AG04450 (cell line): ENCODE results near the gene KRT83. TPM values are rescaled to one million over a fixed set of nuclear protein-coding genes. Genes with fewer than 3 reads are reported as not detected.

Experiments used
- CTCF ChIA-PET: fragments of 300-600, 350-600 bp; formaldehyde crosslinking; extraction: SDS; loops from one replicate; lab custom pipeline; 2022; ENCODE audit warnings: antibody characterized with exemption, inconsistent platforms; lab: Charles Lee
- POLR2A ChIA-PET: fragments of 350-600 bp; formaldehyde crosslinking; extraction: SDS; loops from one replicate; lab custom pipeline; 2021; ENCODE audit warnings: antibody characterized with exemption, inconsistent platforms; lab: Yijun Ruan, JAX
- DNase-seq: peaks from one replicate; pipeline ENCODE4 v3.0.0-alpha.2; 2011; ENCODE audit warnings: low read depth, low spot score
- H3K27ac ChIP-seq: one replicate; pipeline ENCODE4 v1.5.1; 2012; ENCODE audit warnings: low read depth, low read length, control low read depth
- H3K27me3 ChIP-seq: one replicate; pipeline ENCODE4 v1.6.0; 2012; ENCODE audit warnings: low read length; ENCODE audit not compliant: control insufficient read depth, insufficient read depth
- H3K4me3 ChIP-seq: 2 replicates; pipeline ENCODE4 v1.5.1; 2011; ENCODE audit warnings: mild to moderate bottlenecking, low read depth, low read length, control low read depth
- H3K9me3 ChIP-seq: 2 replicates; pipeline ENCODE4 v1.5.1; 2012; ENCODE audit warnings: low read length; ENCODE audit not compliant: control insufficient read depth, insufficient read depth
- CTCF ChIP-seq: IDR thresholded peaks from 2 replicates; pipeline ENCODE4 v1.5.1; 2011; ENCODE audit warnings: low read depth, low read length, control low read depth, inconsistent platforms
- polyA plus RNA-seq: library from polyadenylated mRNA; depleted of rRNA; stranded (reverse); fragments of >200 nt; gene quantifications from 2 replicates; pipeline ENCODE4 v1.2.3, GENCODE V29; 2011

Gene KRT83
- polyA plus RNA-seq, 1 experiment: 0.04 TPM

DNA sequence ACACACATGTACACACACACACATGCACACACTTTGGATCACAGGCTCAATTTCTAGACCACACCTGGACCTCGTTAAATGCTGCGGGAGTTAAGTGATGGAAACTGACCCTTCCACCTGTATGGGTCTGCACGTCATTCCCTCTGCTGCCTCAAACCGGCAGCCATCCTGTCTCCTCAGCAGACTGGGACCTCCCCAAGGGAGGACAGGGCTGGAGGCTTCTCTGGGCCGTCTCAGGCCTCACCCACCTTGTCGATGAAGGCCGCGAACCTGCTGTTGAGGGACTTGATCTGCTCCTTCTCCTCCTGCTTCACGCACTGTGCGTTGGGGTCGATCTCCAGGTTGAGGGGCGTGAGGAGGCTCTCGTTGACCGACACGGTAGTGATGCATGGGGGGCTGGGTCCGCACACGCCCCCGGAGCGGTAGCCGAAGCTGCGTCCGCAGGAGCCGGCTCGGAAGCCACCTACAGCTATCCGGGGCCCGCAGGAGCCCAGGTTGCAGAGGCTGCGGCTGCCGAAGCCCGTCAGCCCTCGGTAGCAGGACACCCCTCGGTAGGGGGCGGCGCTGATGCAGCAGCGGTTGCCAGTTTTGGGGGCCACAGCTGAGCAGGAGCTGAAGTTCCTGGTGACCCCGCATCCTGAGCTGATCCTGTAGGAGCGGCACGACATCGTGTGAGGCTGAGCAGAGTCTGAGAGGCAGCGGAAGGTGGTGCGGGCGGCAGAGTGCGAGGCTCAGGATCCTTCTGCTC, 45.7 kb upstream of the KRT83 start, which contains the start of gene KRT85:
TSS of gene KRT85 (minus strand) at position 744 of the 748 bp plus-strand sequence. CDS start at position 668, 76 bp downstream.
- Histone ChIP-seq H3K27me3 (peaks cover 55% of the 10 kb centered on the region), H3K4me3 (no peak within 1 kb of the TSS), H3K9me3 (no peaks in the 10 kb centered on the region), H3K27ac (no peak within 1 kb of the TSS)
- no peak for TF ChIP-seq CTCF
- CTCF ChIA-PET: interaction anchor here (0.7 to 1.1 kb wide), 2 partner anchors 16 to 512 kb away, joined by 3 to 7 read pairs; no protein-coding TSS in a partner anchor
- DNase-seq: no peak
- POLR2A ChIA-PET: no interaction called here

- H3K27me3 ChIP-seq: peaks cover 55% of the 10 kb centered on the region
These were observed 43.8 kb upstream of the KRT83 start for GRCh38 chr12:52364901-52365489.

DNA sequence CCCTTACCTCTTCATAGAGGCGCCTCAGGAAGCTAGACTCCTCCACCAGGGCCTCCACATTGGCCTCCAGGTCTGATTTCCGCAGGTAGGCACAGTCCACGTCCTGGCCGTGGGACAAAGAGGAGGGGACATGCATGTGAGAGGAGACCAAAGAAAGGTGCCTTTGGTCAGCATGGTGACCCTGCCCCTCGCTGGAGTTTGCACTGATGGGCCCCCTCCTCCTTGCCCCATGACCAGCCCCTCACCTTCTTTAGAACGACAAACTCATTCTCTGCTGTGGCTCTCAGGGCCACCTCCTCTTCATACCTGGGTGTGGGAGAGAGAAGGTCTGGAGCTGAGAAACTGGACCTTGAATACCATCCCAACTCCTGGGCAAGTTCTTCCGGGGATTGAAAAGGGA, 42.9 kb upstream of the KRT83 start:
- CTCF ChIA-PET: interaction anchor here (1.5 kb wide), 1 partner anchor 8 kb away, joined by 6 read pairs; no protein-coding TSS in a partner anchor
- no peak overlapping the region for H3K27ac ChIP-seq
- H3K27me3 ChIP-seq: peaks cover 49% of the 10 kb centered on the region
- H3K4me3 ChIP-seq: no peak overlapping the region
- DNase-seq: no peak
- H3K9me3 ChIP-seq: no peaks in the 10 kb centered on the region
- no peak for TF ChIP-seq CTCF
- POLR2A ChIA-PET: no interaction called here

More at GRCh38 chr12:52364901-52365489, 43.8 kb upstream of the KRT83 start:
- DNase-seq: no peak
- ChIA-PET POLR2A (no interaction called here), CTCF (interaction anchor here (0.9 to 1.1 kb wide), 2 partner anchors 515 to 519 kb away, joined by 3 read pairs; no protein-coding TSS in a partner anchor)
- Histone ChIP-seq H3K4me3 (no peak overlapping the region), H3K27ac (no peak overlapping the region), H3K9me3 (no peaks in the 10 kb centered on the region)
- TF ChIP-seq CTCF: no peak

DNA sequence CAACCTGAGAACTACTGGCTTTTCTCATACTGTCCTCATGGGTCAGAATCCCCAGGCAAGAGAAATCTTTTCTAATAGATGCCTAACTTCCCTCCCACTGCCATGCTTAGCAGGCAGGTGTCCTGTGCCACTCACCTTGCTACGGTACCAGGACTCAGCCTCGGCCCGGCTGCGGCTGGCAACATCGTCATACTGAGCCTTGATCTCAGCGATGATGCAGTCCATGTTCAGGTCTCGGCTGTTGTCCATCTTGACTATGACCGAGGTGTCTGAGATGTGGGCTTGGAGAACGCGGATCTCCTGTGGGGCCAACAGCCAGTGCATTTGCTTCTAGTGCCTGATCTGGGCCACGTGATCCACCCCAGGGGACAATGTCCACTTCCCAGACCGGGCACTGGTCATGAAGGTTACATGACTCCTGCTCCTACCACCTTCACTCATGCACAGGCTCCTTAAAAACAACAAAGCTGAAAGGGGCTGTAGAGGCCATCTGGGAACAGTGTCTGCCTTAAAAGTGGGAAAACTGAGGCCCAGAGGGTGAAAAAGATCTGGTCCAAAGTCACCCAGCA, 42.0 kb upstream of the KRT83 start:
- Histone ChIP-seq H3K27me3 (peaks cover 47% of the 10 kb centered on the region), H3K9me3 (no peaks in the 10 kb centered on the region), H3K27ac (no peak overlapping the region), H3K4me3 (no peak overlapping the region)
- no peak for DNase-seq
- CTCF ChIA-PET: interaction anchor here (1.5 kb wide), 1 partner anchor 9 kb away, joined by 6 read pairs; no protein-coding TSS in a partner anchor
- no peak for TF ChIP-seq CTCF
- POLR2A ChIA-PET: no interaction called here
